ENCODE results near the gene AP4E1.

GRCh38 chr15:50888054-50888453 lies 20.4 kb upstream of the AP4E1 start:
- TF ChIP-seq, protein P1, sequence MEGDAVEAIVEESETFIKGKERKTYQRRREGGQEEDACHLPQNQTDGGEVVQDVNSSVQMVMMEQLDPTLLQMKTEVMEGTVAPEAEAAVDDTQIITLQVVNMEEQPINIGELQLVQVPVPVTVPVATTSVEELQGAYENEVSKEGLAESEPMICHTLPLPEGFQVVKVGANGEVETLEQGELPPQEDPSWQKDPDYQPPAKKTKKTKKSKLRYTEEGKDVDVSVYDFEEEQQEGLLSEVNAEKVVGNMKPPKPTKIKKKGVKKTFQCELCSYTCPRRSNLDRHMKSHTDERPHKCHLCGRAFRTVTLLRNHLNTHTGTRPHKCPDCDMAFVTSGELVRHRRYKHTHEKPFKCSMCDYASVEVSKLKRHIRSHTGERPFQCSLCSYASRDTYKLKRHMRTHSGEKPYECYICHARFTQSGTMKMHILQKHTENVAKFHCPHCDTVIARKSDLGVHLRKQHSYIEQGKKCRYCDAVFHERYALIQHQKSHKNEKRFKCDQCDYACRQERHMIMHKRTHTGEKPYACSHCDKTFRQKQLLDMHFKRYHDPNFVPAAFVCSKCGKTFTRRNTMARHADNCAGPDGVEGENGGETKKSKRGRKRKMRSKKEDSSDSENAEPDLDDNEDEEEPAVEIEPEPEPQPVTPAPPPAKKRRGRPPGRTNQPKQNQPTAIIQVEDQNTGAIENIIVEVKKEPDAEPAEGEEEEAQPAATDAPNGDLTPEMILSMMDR (IDR thresholded peaks at IDR 0.05; ENCODE audit: borderline replicate concordance, extremely low read depth, low read length, poor library complexity, severe bottlenecking): no peak
- TF ChIP-seq EZH2 (IDR thresholded peaks at IDR 0.05; ENCODE audit: borderline replicate concordance, low read depth, low read length, severe bottlenecking): no peak

All from DND-41 (cell line).